Limb (tissue), 2 donors: ENCODE measurements around the gene PBX1.

Experiments used
- DNase-seq, 2 donors: peaks; one replicate each; pipeline ENCODE4 v3.0.0-alpha.2; 2016; ENCODE audit errors: extremely low spot score in 2 of 2

Gene PBX1

GRCh38 chr1:164805399-164805798 is 246.4 kb downstream of the PBX1 start:
- DNase-seq = no peak

- no peak for DNase-seq
Measured at GRCh38 chr1:164806531-164806930, 247.5 kb downstream of the PBX1 start.

- no peak for DNase-seq
Measured at GRCh38 chr1:164813776-164814175, 254.8 kb downstream of the PBX1 start.

GRCh38 chr1:164821648-164822047 is 262.7 kb downstream of the PBX1 start:
- no peak for DNase-seq

GRCh38 chr1:164823486-164824279 is 264.7 kb downstream of the PBX1 start:
- DNase-seq = no peak

GRCh38 chr1:164824542-164824941 is 265.6 kb downstream of the PBX1 start:
- no peak for DNase-seq

- no peak for DNase-seq
Measured at GRCh38 chr1:164830628-164831027, 271.6 kb downstream of the PBX1 start.

GRCh38 chr1:164834641-164835040 is 275.7 kb downstream of the PBX1 start:
- DNase-seq = no peak

GRCh38 chr1:164836614-164837018 is 277.6 kb downstream of the PBX1 start:
- no peak for DNase-seq

GRCh38 chr1:164838786-164839185 is 279.8 kb downstream of the PBX1 start:
- no peak for DNase-seq

GRCh38 chr1:164840936-164841335 is 282.0 kb downstream of the PBX1 start:
- no peak for DNase-seq

GRCh38 chr1:164841702-164842465 is 282.9 kb downstream of the PBX1 start:
- DNase-seq = no peak

- no peak for DNase-seq
Measured at GRCh38 chr1:164842870-164843269, 283.9 kb downstream of the PBX1 start.

GRCh38 chr1:164843743-164844500 is 284.9 kb downstream of the PBX1 start:
- no peak for DNase-seq

GRCh38 chr1:164846731-164847691 is 288.0 kb downstream of the PBX1 start:
- DNase-seq = no peak

- DNase-seq = no peak
Measured at GRCh38 chr1:164853146-164853545, 294.2 kb downstream of the PBX1 start.

GRCh38 chr1:164855716-164856329 is 296.8 kb downstream of the PBX1 start:
- no peak for DNase-seq

GRCh38 chr1:164856381-164856780 is 297.4 kb downstream of the PBX1 start:
- no peak for DNase-seq

- DNase-seq = no peak
Measured at GRCh38 chr1:164857439-164857838, 298.5 kb downstream of the PBX1 start.

- DNase-seq = no peak
Measured at GRCh38 chr1:164858096-164858632, 299.2 kb downstream of the PBX1 start.
